ENCODE measurements around the gene TAMALIN. TPM values are rescaled to one million over a fixed set of nuclear protein-coding genes. Genes with fewer than 3 reads are reported as not detected.

The TAMALIN gene
- total RNA-seq, 2 experiments from 2014 or later, result 6.4 to 11.5 TPM

DNA sequence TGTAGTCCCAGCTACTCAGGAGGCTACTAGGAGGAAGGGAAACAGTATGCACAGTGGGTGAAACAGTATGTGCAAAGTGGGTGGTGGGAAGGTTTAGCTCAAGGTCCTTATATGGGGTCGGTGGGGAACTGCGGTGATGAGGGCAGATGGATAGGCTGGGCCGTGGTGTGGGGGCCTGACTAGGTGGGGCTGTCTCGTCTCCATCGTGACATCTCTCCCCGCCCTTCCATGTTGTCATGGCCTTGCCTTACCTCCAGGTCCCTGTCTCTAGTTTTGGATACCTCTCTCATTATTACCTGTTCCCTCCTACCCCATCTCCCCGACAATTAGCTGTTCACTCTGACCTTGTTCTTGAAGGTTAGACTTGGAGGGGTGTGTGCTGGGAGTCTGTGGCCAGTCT lies 40.1 kb downstream of the TAMALIN start:
- intact Hi-C loops (cut with DNase I, micrococcal nuclease), result no loop called here
- POLR2A ChIA-PET, result no interaction called here

GRCh38 chr12:52049286-52049685 lies 42.5 kb downstream of the TAMALIN start:
- ATAC-seq (no peak), DNase-seq (no peak)
- Mint-ChIP-seq H3K4me3 (peak overlapping the region; percentile 92), H3K27me3 (no peaks in the 10 kb centered on the region), H3K4me1 (peaks cover 35% of the 10 kb centered on the region), H3K27ac (peak overlapping the region; percentile 91), H3K9me3 (ENCODE audit: low read depth) (no peaks in the 10 kb centered on the region), H3K36me3 (ENCODE audit: low read depth) (peaks cover 23% of the 10 kb centered on the region)
- intact Hi-C loops (cut with DNase I, micrococcal nuclease), result no loop called here
- ChIA-PET POLR2A (no interaction called here), CTCF (interaction anchor here (3.1 to 3.2 kb wide), 2 partner anchors 17 to 23 kb away, joined by 11 to 24 read pairs; no protein-coding TSS in a partner anchor)

More for the DNA sequence above, 40.1 kb downstream of the TAMALIN start:
- H3K27ac Mint-ChIP-seq, result no peak overlapping the region
- H3K4me3 Mint-ChIP-seq, result no peak overlapping the region
- ATAC-seq (no peak), DNase-seq (no peak)
- H3K9me3 Mint-ChIP-seq (ENCODE audit: low read depth), result no peaks in the 10 kb centered on the region
- CTCF ChIA-PET, result interaction anchor here (0.6 to 3.2 kb wide), 7 partner anchors 14 to 963 kb away, joined by 3 to 24 read pairs (median 4); partner anchors contain the start of gene ATG101
- H3K27me3 Mint-ChIP-seq, result no peaks in the 10 kb centered on the region
- H3K4me1 Mint-ChIP-seq, result peaks cover 25% of the 10 kb centered on the region
- peaks cover 12% of the 10 kb centered on the region for H3K36me3 Mint-ChIP-seq (ENCODE audit: low read depth)

DNA sequence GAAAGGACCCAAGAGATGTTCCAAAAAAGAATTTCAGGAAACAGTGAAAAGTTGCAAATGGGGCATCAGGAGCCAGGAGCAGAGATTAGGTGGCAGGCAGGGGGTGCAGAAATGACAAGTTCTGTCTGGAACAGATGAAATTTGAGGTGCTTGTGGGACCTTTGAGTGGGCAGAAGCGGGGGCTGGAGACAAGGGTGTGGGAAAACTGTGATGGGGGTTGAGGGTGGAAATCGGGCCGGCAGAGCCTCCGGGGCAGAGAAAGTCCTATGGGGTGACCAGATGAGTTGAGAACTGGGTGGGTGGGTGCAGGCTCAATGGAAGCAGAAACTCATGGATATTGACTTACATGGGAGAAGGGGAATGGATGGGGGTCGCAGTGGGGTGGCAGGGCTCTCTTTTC lies 42.9 kb downstream of the TAMALIN start:
- ATAC-seq, result no peak
- ChIA-PET CTCF (interaction anchor here (1.5 to 6.0 kb wide), 3 partner anchors 11 to 24 kb away, joined by 6 to 66 read pairs (median 36); partner anchors contain the start of gene ATG101), POLR2A (no interaction called here)

DNA sequence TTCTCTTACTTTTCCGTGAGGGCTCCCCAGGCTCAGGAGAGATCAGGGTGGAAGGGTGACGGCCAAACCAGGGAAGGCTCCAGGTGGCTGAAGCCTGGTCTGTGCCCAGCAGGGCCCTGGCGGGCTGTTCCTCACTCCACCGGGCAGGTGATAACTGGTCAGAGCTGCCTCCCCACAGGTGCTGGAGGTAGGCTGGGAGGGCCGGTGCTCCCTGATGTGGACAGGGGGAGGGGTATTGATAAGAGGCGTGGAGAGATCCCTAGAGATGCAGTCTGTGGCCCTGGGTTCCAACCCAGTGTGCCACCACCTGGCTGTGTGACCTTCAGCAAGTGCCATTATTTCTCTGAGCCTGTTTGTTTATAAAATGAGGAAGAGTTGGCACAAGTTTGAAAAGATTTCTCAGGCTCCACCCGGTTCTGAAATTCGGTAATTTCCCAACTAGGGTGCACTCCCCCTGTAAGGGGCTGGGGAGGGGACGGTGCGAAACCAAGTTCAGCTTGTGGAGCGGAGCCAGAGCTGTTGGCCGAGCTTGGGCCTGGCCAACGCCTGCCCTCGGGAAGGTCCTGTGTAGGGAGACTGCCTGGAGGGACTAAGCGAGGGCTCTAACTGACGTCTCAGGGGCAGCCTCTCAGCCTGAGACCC lies 43.5 kb downstream of the TAMALIN start:
- DNase-seq (no peak), ATAC-seq (no peak)
- H3K9me3 Mint-ChIP-seq (ENCODE audit: low read depth), result no peaks in the 10 kb centered on the region
- intact Hi-C loops (cut with DNase I, micrococcal nuclease), result no loop called here
- peaks cover 41% of the 10 kb centered on the region for H3K4me1 Mint-ChIP-seq
- H3K36me3 Mint-ChIP-seq (ENCODE audit: low read depth), result peaks cover 29% of the 10 kb centered on the region
- CTCF ChIA-PET, result interaction anchor here (0.8 to 6.0 kb wide), 6 partner anchors 12 to 24 kb away, joined by 3 to 66 read pairs (median 5); partner anchors contain the start of gene ATG101
- peak overlapping the region; percentile 92 for H3K4me3 Mint-ChIP-seq
- peak overlapping the region; percentile 91 for H3K27ac Mint-ChIP-seq
- POLR2A ChIA-PET, result interaction anchor here (0.6 to 2.1 kb wide), 4 partner anchors 9 to 18 kb away, joined by 3 to 12 read pairs (median 6); no protein-coding TSS in a partner anchor
- no peaks in the 10 kb centered on the region for H3K27me3 Mint-ChIP-seq

More for the DNA sequence above, 42.9 kb downstream of the TAMALIN start:
- peaks cover 39% of the 10 kb centered on the region for H3K4me1 Mint-ChIP-seq
- H3K27me3 Mint-ChIP-seq, result no peaks in the 10 kb centered on the region
- H3K9me3 Mint-ChIP-seq (ENCODE audit: low read depth), result no peaks in the 10 kb centered on the region
- peak overlapping the region; percentile 92 for H3K4me3 Mint-ChIP-seq
- H3K27ac Mint-ChIP-seq, result peak overlapping the region; percentile 91
- no peak for DNase-seq
- intact Hi-C loops (cut with DNase I, micrococcal nuclease), result no loop called here
- peaks cover 27% of the 10 kb centered on the region for H3K36me3 Mint-ChIP-seq (ENCODE audit: low read depth)

DNA sequence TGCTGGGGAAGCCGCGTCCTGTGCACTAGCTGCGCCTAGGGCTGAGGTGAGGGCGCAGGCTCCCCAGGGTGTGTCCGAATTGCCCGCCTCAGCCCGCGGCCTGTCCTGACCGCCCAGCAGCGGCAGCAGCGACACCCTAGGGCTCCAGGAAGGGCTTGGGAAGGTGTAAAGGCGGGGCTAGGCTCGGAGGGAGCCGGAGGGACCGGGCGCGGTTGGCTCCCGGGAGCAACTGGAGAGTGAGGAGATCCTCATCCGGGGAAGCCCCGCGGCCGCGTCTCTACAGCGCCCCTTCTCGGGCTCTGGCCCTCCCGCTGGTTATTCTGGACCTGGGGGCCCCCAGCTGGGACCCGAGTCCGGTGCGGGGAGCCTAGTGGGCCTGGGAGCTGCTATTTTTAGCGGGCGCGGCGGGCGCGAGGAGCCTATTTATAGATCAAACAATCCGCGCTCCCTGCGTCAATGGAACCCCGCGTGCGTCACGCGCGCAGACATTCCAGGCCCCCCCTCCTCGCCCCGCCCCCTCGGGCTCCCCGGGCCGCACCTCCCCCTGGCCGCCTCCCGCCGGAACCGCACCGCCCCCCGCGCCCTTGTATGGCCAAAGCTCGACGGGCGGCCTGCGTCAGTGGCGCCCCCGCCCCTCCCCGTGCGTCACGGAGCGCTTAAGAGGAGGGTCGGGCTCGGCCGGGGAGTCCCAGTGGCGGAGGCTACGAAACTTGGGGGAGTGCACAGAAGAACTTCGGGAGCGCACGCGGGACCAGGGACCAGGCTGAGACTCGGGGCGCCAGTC lies 44.2 kb downstream of the TAMALIN start, which contains the start of gene NR4A1:
NR4A1 (plus strand) TSS at position 685 of the 784 bp plus-strand sequence. CDS start 2,887 bp downstream, outside the sequence.
- CTCF ChIA-PET, result interaction anchor here (0.6 to 6.0 kb wide), 10 partner anchors 12 to 30 kb away, joined by 3 to 66 read pairs (median 4); partner anchors contain the start of gene ATG101
- Mint-ChIP-seq H3K4me3 (peak within 1 kb of the TSS; percentile 92), H3K36me3 (ENCODE audit: low read depth) (peaks cover 29% of the 10 kb centered on the region), H3K27me3 (no peaks in the 10 kb centered on the region), H3K9me3 (ENCODE audit: low read depth) (no peaks in the 10 kb centered on the region), H3K4me1 (peaks cover 38% of the 10 kb centered on the region), H3K27ac (peak within 1 kb of the TSS; percentile 91)
- intact Hi-C loops (cut with DNase I, micrococcal nuclease), result loop anchor here (1.0 kb wide), 8 partner anchors 14 to 955 kb away; partner anchors contain the start of genes ATG101 (in 2 of the 2), TAMALIN (in 2 of the 2), ACVR1B (in 1 of the 2) and EIF4B (in 1 of the 2)
- DNase-seq, result peak; percentile 100
- peak; percentile 88 for ATAC-seq
- POLR2A ChIA-PET, result interaction anchor here (0.6 to 2.1 kb wide), 9 partner anchors 9 to 45 kb away, joined by 3 to 12 read pairs (median 3); partner anchors contain the start of genes ATG101 and TAMALIN

DNA sequence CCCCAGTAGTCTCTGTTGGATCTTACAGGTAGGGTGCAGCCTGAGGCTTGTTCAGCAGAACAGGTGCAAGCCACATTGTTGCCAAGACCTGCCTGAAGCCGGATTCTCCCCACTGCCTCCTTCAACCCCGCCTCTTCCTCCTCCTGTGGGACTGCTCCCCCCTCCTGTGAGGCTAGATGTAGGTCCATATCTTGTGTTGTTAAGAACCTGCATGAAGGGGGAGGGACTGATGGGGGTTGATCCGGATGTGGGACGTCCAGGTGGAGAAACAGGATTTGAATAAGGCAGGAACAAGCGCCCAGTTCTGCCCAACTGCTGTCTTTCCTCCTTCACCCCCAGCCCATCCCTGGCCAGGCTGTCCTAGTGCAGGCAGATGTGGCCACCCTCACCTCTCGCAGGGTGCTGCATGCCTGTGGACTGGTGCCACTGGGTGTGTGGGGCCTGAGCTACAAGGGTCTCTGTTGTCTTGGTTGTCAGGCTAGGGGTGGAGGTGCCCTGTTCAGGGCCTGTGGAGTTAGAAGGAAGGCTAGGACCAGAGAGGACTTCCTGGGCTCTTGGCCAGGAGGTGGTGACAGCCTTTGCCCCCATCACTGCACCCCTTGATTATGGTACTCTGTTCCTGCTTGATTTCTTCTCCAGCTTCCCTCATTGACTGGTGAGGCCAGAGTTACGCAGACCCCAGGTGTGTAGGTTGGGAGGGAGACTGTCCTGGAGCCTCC lies 45.9 kb downstream of the TAMALIN start:
- H3K27ac Mint-ChIP-seq, result peak overlapping the region; percentile 88
- ChIA-PET CTCF (interaction anchor here (0.9 to 6.0 kb wide), 4 partner anchors 14 to 27 kb away, joined by 3 to 66 read pairs (median 5); no protein-coding TSS in a partner anchor), POLR2A (interaction anchor here (0.8 kb wide), 1 partner anchor 81 kb away, joined by 3 read pairs; no protein-coding TSS in a partner anchor)
- H3K4me3 Mint-ChIP-seq, result peak overlapping the region; percentile 92
- ATAC-seq (no peak), DNase-seq (peak; percentile 43)
- peaks cover 38% of the 10 kb centered on the region for H3K4me1 Mint-ChIP-seq
- intact Hi-C loops (cut with DNase I, micrococcal nuclease), result no loop called here
- H3K9me3 Mint-ChIP-seq (ENCODE audit: low read depth), result no peaks in the 10 kb centered on the region
- peaks cover 38% of the 10 kb centered on the region for H3K36me3 Mint-ChIP-seq (ENCODE audit: low read depth)
- no peaks in the 10 kb centered on the region for H3K27me3 Mint-ChIP-seq

- peaks cover 38% of the 10 kb centered on the region for H3K4me1 Mint-ChIP-seq
- H3K36me3 Mint-ChIP-seq (ENCODE audit: low read depth), result peaks cover 43% of the 10 kb centered on the region
- POLR2A ChIA-PET, result no interaction called here
- H3K9me3 Mint-ChIP-seq (ENCODE audit: low read depth), result no peaks in the 10 kb centered on the region
- H3K27me3 Mint-ChIP-seq, result no peaks in the 10 kb centered on the region
- peak overlapping the region; percentile 25 for H3K27ac Mint-ChIP-seq
- no peak for DNase-seq
- H3K4me3 Mint-ChIP-seq, result peak overlapping the region; percentile 92
- CTCF ChIA-PET, result interaction anchor here (0.9 to 6.0 kb wide), 3 partner anchors 19 to 28 kb away, joined by 3 to 66 read pairs (median 3); no protein-coding TSS in a partner anchor
- ATAC-seq, result no peak
- intact Hi-C loops (cut with DNase I, micrococcal nuclease), result no loop called here
Observed at GRCh38 chr12:52053536-52054209, 46.9 kb downstream of the TAMALIN start.

DNA sequence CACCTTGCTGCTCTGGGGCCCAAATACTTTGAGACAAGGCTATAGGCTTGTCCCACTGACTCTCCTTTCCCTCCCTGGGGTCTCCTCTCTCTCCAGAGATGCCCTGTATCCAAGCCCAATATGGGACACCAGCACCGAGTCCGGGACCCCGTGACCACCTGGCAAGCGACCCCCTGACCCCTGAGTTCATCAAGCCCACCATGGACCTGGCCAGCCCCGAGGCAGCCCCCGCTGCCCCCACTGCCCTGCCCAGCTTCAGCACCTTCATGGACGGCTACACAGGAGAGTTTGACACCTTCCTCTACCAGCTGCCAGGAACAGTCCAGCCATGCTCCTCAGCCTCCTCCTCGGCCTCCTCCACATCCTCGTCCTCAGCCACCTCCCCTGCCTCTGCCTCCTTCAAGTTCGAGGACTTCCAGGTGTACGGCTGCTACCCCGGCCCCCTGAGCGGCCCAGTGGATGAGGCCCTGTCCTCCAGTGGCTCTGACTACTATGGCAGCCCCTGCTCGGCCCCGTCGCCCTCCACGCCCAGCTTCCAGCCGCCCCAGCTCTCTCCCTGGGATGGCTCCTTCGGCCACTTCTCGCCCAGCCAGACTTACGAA lies 47.6 kb downstream of the TAMALIN start:
- Mint-ChIP-seq H3K36me3 (ENCODE audit: low read depth) (peaks cover 41% of the 10 kb centered on the region), H3K4me3 (peak overlapping the region; percentile 53), H3K27ac (no peak overlapping the region), H3K4me1 (peaks cover 35% of the 10 kb centered on the region), H3K27me3 (no peaks in the 10 kb centered on the region), H3K9me3 (ENCODE audit: low read depth) (no peaks in the 10 kb centered on the region)
- ChIA-PET POLR2A (no interaction called here), CTCF (interaction anchor here (1.1 to 6.0 kb wide), 2 partner anchors 20 to 28 kb away, joined by 3 to 66 read pairs; no protein-coding TSS in a partner anchor)
- no peak for ATAC-seq
- intact Hi-C loops (cut with DNase I, micrococcal nuclease), result no loop called here
- DNase-seq, result no peak

DNA sequence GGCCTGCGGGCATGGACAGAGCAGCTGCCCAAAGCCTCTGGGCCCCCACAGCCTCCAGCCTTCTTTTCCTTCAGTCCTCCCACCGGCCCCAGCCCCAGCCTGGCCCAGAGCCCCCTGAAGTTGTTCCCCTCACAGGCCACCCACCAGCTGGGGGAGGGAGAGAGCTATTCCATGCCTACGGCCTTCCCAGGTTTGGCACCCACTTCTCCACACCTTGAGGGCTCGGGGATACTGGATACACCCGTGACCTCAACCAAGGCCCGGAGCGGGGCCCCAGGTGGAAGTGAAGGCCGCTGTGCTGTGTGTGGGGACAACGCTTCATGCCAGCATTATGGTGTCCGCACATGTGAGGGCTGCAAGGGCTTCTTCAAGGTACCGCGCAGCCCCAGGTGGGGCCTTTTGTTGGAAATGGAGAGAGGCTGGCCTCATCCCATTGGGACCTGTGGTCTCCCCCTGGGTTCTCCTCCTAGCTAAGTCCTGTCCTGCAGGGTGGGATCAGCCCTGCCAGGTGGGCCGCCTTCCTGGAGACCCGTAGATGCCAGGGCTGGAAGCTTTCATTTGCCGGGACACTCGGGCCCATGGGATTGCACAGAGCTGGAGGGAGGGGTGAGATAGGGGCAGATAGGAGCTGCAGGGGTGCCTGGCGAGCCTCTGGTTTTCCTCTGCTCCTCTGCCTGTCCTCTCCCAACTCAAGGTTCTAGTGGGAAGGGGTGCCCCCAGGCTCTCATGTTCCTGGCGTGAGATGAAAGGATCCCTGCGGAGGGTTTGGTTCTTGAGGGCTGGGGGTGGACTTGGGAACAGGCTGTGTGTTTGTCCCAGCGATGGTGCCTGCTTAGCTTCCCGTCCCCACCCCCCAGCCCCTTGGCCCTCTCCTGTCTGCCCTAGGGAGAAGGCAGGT lies 48.3 kb downstream of the TAMALIN start:
- peak overlapping the region; percentile 53 for H3K4me3 Mint-ChIP-seq
- peaks cover 28% of the 10 kb centered on the region for H3K4me1 Mint-ChIP-seq

More for the DNA sequence above, 48.3 kb downstream of the TAMALIN start:
- CTCF ChIA-PET, result interaction anchor here (0.6 to 6.0 kb wide), 3 partner anchors 20 to 213 kb away, joined by 3 to 66 read pairs (median 3); no protein-coding TSS in a partner anchor
- POLR2A ChIA-PET, result no interaction called here
- no peak overlapping the region for H3K27ac Mint-ChIP-seq
- no peak for DNase-seq
- H3K36me3 Mint-ChIP-seq (ENCODE audit: low read depth), result peaks cover 41% of the 10 kb centered on the region
- intact Hi-C loops (cut with DNase I, micrococcal nuclease), result no loop called here
- H3K9me3 Mint-ChIP-seq (ENCODE audit: low read depth), result no peaks in the 10 kb centered on the region
- no peaks in the 10 kb centered on the region for H3K27me3 Mint-ChIP-seq
- ATAC-seq, result no peak
